Hematopoietic multipotent progenitor cell treated with erythropoietin and hydrocortisone succinate and interleukin-3 and kit ligand, for 8 days (in vitro differentiated cells): ENCODE data around the gene ARFRP1.
"Not testable (repeated sequence)": the region's sequence is repeated elsewhere in the genome, so short reads cannot be mapped to it uniquely, and the experiment has no call there.

ENCODE experiments used
- DNase-seq: peaks from one replicate; pipeline ENCODE4 v3.0.0-alpha.2; 2015

Gene ARFRP1

GRCh38 chr20:63671695-63672094 is 36.1 kb downstream of the ARFRP1 start:
- not testable (repeated sequence) for DNase-seq

DNA sequence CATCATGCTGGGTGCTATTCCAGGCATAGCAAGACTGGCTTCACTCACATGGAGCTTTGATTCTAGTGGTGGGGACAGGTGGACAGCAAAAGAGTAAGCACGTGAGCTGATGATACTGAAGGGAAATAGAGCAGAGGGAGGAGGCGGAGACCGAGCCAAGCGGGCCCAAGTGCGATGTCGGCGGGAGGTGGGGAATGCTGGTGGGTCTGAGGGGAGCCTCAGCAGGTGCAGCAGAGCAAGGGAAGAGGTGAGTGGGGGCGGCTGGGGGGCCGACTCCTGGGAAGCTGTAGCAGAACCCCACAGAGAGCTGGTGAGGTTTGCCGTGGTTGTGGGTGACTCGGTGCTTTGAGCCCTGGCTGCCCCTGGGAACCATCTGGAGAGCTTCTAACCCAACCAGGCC is 39.4 kb downstream of the ARFRP1 start:
- no peak for DNase-seq

GRCh38 chr20:63667858-63668257 is 39.9 kb downstream of the ARFRP1 start:
- no peak for DNase-seq

GRCh38 chr20:63665708-63666107 is 42.1 kb downstream of the ARFRP1 start:
- DNase-seq: no peak

GRCh38 chr20:63664861-63665594 is 42.7 kb downstream of the ARFRP1 start:
- DNase-seq: no peak

- DNase-seq: no peak
These were observed 43.5 kb downstream of the ARFRP1 start for GRCh38 chr20:63664143-63664851.

DNA sequence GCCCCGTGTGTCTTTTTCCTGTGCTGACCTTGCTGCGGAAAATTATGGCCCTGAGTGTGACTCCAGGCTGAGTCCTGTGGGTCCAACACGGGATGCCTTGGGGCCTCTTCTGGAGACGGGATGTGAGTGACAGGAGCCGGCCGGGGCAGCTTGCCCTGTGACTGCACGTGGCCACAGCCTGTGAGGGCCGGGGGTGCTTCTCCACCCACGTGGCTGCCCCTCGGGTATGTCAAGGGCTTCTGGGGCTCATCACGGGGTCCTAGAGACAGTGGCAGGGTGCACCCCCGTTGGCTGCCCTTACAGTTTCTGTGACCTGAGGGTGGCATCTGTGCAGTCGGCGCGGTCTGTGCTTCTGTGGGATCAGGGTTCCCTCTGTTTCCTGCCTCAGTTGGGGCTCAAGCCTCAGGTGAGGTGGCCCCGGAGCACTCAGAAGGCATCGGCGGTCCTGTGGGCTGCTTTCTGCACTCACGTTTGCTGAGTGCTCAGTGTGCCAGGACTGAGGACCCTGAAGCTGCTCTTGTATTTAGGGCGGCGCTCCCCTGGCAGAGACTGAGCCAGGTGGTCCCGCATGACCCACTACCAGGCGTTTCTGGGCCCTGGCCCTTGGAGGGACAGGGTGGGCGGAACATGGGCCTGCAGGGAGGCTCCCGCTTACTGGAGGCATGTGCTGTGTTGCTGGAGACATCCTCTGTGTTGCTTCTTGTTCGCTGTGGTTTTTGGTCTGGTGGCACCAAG is 44.3 kb downstream of the ARFRP1 start:
- no peak for DNase-seq

GRCh38 chr20:63662813-63663189 is 45.0 kb downstream of the ARFRP1 start:
- DNase-seq: no peak

DNA sequence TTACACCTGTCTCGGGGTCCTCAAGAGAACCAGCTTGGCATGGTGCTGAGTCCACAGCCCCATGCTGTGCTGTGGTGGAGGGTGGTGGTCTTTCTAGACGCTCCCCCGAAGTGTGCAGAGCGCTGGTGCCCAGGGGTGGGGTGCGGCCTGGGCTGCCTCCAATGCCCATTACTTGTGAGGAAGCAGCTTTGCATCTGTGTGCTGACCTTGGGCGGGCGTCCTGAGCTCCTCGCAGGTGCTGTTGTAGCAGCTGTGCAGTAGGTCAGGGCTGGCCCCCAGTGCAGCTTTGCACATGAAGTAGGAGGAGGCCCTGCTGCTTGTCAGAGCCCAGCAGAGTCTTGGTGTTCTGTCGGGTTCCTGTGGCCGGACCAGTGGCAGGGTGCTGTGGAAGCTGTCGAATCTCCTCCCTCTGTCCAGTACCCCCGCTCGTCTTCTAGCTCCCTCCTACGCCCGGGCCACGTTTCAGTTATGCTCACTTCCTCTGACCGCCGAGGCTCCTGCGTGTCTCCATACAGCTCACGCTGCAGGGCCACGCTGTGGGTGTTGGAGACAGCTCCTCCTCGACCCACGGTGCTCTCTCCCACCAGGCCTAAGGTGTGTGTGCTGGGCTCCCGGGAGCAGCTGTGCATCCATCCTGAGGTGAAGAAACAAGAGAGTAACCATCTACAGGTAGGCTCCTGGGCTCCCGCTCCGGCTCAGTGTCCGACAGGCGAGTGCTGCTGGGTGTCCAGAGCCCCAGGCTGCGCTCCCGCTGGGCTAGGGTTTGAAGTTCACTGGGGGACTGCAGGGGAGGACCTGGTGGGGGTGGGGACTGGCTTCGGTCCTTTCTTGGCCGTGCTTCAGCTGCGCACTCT is 45.6 kb downstream of the ARFRP1 start:
- DNase-seq: no peak

DNA sequence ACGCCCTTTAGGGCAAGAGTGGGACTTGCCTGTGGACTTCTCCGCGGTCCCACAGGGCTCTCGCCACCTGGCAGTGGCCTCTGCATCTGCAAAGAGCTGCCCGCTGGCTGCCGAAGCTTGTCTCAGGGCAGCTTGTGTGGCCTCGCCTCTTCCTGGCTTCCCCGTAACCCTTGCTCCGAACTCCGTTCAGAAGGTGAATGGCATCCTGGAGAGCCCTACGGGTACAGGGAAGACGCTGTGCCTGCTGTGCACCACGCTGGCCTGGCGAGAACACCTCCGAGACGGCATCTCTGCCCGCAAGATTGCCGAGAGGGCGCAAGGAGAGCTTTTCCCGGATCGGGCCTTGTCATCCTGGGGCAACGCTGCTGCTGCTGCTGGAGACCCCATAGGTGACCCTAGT is 46.7 kb downstream of the ARFRP1 start:
- DNase-seq: no peak

DNA sequence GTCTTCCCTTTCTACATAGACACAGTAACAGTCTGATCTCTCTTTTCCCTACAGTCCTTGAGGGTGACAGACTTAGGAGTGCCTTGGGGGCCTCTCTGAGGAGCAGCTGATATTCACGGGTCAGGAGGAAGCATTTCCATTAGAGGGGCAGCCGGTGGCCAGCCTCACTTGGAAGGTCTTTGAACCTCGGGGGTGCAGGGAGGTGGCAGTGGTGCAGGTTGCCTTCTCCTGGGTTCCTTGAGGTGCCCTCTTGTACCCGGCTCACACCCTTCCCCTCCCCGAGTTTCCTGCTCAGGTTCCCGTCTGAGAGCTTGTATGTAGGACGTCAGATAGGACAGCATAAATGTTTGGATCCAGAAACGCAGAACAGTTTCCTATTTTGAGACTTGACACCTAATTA is 47.2 kb downstream of the ARFRP1 start:
- DNase-seq: no peak

DNA sequence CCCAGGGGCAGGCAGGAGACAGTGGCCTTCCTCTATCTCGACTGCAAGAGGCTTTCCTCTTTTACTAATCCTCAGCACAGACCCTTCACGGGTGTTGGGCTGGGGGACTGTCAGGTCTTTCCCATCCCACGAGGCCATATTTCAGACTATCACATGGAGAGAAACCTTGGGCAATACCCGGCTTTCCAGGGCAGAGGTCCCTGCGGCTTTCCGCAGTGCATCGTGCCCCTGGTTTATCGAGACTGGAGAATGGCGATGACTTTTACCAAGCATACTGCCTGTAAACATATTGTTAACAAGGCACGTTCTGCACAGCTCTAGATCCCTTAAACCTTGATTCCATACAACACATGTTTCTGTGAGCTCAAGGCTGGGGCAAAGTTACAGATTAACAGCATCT is 47.6 kb downstream of the ARFRP1 start:
- not testable (repeated sequence) for DNase-seq

DNA sequence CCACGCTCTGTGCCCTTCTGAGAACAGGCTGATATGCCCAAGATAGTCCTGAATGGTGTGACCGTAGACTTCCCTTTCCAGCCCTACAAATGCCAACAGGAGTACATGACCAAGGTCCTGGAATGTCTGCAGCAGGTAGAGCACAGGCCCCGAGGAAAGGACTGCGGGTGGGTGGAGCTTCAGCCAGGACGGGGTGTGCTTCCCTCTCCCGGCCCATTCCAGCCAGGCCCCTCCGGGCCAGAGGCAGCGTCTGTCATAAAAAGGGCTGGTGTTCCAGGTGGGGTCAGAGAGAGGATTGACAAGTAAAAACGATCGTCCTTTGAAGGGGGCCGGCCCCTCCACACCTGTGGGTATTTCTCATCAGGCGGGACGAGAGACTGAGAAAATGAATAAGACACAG is 48.4 kb downstream of the ARFRP1 start:
- DNase-seq: no peak

- no peak for DNase-seq
These were observed 49.0 kb downstream of the ARFRP1 start for GRCh38 chr20:63658749-63659187.

DNA sequence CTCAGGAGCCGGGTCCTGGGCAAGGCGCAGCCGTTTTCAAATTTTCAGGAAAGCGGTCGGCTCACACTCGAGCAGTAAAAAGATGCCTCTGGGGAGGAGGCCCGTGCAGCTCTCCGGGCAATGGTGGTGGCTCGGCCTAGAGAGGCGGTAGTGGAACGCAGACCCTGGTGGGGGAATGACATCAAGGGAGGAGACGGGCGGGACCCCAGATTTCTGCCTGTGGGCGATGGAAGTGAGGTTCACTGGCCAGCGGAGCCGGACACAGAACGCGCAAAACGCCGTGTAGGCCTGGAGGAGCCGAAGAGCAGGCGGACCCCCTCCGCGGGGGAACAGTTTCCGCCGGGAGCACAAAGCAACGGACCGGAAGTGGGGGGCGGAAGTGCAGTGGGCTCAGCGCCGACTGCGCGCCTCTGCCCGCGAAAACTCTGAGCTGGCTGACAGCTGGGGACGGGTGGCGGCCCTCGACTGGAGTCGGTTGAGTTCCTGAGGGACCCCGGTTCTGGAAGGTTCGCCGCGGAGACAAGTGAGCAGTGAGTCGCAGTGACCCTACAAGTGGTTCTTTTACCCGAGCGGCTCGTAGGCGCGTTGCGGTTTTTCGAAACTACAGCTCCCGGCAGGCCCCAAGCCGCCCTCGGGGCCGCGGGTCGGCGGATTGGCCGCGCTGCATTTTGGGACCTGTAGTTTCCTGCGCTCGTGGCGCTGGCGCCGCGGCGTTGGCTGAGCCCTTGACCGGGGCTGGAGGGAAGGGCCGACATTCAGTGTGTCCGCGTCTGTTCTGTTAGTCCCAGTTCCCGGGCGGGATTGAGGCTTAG is 49.6 kb downstream of the ARFRP1 start, which contains the start of gene RTEL1:
RTEL1 (plus strand) TSS at position 376 of the 812 bp plus-strand sequence. CDS start 1,091 bp downstream, outside the sequence.
- DNase-seq: peak; percentile 90

GRCh38 chr20:63657260-63657936 is 50.4 kb downstream of the ARFRP1 start:
- peak; percentile 41 for DNase-seq

- no peak for DNase-seq
These were observed 51.3 kb downstream of the ARFRP1 start for GRCh38 chr20:63656451-63656850.

GRCh38 chr20:63655249-63655648 is 52.5 kb downstream of the ARFRP1 start:
- no peak for DNase-seq

DNA sequence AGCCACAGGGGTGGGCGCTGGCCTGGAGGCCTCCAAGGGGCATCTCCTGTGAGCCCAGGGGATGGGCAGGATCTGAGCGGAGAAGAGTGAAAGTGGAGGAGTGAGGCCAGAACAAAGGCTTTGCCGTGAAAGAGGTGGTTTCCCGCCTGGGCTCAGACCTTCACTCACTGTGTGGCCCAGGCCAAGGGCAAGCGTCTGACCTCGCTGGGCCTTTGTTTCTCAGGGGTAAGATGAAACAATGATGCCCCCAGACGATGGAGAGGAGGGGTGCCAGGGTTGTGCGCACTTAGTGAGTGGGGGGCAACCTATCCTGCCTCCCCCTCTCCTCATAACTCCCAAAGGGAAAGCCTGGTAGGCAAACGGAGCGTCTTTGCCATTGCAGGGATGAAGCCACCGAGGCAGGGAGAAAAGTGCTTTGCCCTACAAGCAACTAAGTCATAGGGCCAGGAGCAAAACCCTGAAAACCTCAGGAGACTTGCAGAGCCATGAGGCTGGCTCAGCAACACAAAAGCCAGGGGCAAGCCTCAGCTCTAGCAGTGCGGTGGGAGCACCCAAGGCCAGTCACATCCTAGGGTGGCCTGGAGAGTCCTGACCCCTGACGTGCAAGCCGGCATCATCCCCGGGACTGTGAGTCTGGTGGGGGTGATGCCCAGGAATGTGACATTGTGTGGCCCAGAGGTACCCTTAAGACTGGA is 53.7 kb downstream of the ARFRP1 start:
- DNase-seq: no peak
